GM12872 (cell line): ENCODE measurements around the gene C20orf202.

ENCODE experiments used
- TF ChIP-seq, protein P1 (sequence below): IDR thresholded peaks from 3 replicates; pipeline ENCODE4 v1.5.1; 2011; ENCODE audit warnings: low read depth, mild to moderate bottlenecking, low read length, moderate library complexity; ENCODE audit not compliant: insufficient read depth

Gene C20orf202

DNA sequence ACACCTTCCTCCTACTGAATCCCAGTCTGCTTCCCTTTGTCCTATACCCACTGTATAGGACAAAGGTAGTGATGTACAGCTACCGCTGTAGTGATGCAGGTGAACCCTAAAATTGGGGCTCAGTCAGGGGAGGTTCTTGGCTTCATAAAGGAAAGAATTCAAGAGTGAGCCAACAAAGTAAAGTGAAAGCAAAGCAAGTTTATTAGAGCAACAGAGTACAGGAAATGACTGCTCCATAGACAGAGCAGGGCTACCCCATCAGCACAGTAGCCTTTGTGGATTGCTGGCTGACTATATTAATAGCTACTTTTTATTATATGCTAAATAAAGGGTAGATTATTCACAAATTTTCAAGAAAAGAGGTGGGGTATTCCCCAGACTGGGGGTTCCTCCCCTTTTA, 3.3 kb upstream of the C20orf202 start:
- TF ChIP-seq, protein P1, sequence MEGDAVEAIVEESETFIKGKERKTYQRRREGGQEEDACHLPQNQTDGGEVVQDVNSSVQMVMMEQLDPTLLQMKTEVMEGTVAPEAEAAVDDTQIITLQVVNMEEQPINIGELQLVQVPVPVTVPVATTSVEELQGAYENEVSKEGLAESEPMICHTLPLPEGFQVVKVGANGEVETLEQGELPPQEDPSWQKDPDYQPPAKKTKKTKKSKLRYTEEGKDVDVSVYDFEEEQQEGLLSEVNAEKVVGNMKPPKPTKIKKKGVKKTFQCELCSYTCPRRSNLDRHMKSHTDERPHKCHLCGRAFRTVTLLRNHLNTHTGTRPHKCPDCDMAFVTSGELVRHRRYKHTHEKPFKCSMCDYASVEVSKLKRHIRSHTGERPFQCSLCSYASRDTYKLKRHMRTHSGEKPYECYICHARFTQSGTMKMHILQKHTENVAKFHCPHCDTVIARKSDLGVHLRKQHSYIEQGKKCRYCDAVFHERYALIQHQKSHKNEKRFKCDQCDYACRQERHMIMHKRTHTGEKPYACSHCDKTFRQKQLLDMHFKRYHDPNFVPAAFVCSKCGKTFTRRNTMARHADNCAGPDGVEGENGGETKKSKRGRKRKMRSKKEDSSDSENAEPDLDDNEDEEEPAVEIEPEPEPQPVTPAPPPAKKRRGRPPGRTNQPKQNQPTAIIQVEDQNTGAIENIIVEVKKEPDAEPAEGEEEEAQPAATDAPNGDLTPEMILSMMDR: no peak

DNA sequence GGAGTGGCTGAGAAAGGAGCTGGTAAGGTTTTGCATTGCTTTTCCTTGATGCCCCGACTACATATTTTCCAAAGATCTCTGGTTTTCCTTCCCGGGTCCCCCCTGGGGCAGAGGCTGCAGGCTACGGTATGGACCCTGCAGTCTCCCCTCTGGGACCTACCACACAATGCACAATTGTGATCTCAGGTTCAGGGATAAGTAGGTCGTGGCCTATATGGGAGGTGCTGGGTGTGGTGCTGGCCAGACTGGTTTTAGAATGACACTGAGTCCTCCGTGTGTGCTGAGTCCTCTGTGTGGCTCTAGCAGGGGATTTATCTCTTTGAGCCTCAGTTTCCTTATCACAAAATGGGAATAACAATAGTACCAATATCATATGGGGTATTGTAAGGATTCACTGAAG, 376 bp downstream of the C20orf202 start:
- TF ChIP-seq, protein P1: no peak

DNA sequence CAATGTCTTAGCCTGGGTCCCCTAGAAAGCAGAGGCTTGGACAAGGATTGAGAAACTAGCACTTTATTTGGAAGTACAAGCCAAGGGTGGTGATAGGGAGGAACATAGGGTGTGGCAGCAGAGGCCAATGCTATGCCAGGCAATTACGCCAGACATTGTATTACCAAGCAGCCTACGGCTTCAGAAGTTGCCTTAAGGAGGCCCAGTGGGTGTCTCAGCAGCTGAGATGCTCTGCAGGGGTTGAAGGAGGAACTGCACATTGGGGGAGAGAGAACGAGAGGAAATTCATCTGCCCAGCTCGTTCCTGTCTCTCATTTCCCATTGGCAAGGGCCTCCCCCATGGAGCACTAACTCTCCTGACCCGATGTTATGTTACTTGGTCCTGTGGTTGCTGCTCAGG, 859 bp downstream of the C20orf202 start:
- TF ChIP-seq, protein P1: no peak

DNA sequence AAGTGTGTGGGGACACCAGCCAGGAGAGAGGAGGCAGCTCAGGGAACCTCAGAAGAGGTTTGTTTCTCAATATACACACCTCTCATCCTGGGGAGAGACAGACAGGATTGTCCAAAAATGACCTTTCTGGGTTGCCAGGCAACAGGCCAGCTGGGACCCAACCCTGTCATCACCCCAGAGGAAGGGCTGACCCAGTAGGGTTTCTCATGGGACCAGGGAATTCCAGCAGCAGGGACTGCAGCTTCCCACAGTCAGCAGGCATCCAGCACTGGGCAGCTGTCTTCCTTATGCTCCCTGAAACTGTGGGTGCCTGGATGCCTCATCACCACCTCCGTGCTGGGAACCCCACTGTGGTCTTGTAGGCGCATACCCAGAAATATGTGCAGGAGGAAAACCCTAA, 1.3 kb downstream of the C20orf202 start:
- TF ChIP-seq, protein P1: no peak

DNA sequence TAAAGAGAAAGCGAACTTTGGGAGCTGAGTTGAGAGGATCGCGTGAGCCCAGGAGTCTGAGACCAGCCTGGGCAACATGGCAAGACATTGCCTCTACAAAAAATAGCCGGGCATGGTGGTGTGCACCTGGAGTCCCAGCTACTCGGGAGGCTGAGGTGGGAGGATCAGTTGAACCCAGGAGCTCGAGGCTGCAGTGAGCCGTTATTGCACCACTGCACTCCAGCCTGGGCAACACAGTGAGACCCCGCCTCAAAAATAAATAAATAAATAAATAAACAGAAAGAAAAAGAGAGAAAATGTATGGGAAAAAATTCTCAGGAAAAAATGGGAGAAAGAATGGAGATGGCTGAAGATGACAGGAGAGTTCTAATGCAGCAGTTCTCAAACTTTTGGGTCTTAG, 2.5 kb downstream of the C20orf202 start:
- TF ChIP-seq, protein P1: no peak

DNA sequence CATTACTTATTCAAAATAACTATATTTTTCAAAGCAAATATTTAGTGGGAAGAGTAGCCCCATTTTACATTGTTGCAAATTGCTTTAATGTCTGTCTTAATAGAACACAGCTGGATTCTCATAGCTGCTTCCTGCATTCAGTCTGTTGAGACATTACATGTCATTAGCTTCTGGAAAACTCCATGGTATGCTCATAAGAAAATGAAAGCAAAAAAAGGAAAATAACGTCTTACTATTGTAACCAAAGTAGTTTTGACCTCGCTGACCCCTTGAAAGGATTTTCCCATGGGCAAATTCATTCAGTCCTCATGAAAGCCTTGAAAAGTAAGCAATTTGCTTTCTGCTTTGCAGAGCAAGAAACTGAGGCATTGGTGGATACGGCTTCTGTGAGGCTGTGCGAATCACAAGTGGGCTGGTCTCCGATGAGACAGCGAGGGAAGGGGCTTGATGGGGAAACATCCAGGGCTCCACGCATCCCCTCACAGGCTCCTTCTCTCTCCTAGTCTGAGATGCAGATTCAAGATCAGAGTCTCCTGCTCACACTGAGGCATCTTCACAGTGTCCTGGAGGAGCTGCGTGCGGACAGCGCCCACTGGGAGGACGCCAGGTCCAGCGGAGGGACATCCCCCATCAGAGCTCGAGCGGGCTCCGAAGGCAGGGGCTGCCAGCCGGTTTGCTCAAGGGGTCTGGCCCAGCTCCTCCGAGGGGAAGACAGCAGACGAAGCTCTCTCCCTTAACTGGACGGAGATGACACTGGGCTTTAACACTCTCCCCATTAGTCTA, 3.3 kb downstream of the C20orf202 start:
- TF ChIP-seq, protein P1: no peak

DNA sequence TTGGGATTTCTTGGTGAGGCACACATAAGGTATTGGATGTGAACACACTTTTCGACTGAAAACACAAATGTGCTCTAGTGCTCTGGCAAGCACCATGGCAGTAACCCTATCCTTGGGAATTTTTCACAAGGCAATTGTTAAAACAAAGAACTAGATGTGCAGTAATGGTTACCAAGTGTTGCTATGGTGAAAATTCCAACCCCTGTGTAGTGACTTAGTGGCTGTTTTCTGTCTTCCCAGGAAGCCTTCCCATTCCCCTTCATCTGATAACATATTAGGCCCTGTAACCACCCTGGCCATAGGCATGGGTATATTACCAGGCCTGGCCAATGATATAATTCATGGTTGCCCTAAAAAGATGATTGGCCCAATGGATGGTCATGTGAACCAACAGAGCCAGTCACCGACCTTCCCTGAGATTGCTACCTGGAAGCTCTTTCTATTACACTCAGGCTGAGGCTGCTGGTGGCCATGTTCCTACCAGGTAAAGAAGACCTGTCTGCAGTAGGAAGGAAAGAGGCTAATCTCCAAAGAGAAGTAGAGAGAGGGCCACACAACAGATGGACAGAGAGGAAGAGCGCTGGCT, 4.1 kb downstream of the C20orf202 start:
- TF ChIP-seq, protein P1: no peak
